SK-N-SH treated with all-trans-retinoic acid at 6 μM for 48 hours (cell line): Measurements from ENCODE around the gene NACAD.

Experiments used
- ATAC-seq: fragments of 200-7000 bp; cut with Tn5 transposase; 3 replicates; pipeline ENCODE4 v1.9.1; 2020; ENCODE audit warnings: mild to moderate bottlenecking, moderate library complexity
- ARNTL ChIP-seq: fragments of 450-650 bp; formaldehyde crosslinking; IDR thresholded peaks from 2 replicates; pipeline ENCODE4 v1.5.0; 2020; ENCODE audit warnings: low read depth, mild to moderate bottlenecking, moderate library complexity, borderline replicate concordance
- BACH2 ChIP-seq: fragments of 250-450 bp; sonication (Bioruptor Pico); IDR thresholded peaks from 2 replicates; pipeline ENCODE4 v1.9.0; 2021; ENCODE audit warnings: mild to moderate bottlenecking, borderline replicate concordance
- CREB5 ChIP-seq: fragments of 250-450 bp; sonication (Bioruptor Pico); IDR thresholded peaks from 2 replicates; pipeline ENCODE4 v1.5.1; 2020; ENCODE audit warnings: low read depth, mild to moderate bottlenecking, moderate library complexity
- CSRNP3 ChIP-seq: fragments of 250-450 bp; sonication (Bioruptor Pico); IDR thresholded peaks from 2 replicates; pipeline ENCODE4 v1.5.1; 2021; ENCODE audit warnings: mild to moderate bottlenecking, moderate library complexity
- GLIS3 ChIP-seq: fragments of 250-450 bp; sonication (Bioruptor Pico); IDR thresholded peaks from 2 replicates; pipeline ENCODE4 v1.5.0; 2020; ENCODE audit warnings: mild to moderate bottlenecking, moderate library complexity
- OSR1 ChIP-seq: fragments of 250-450 bp; sonication (Bioruptor Pico); IDR thresholded peaks from 2 replicates; pipeline ENCODE4 v1.8.0; 2022; ENCODE audit warnings: moderate library complexity, mild to moderate bottlenecking, inconsistent platforms
- POU6F1 ChIP-seq: fragments of 250-450 bp; sonication (Bioruptor Pico); IDR thresholded peaks from 2 replicates; pipeline ENCODE4 v1.8.0; 2021; ENCODE audit warnings: low read depth, mild to moderate bottlenecking, moderate library complexity, borderline replicate concordance
- SNAI2 ChIP-seq: fragments of 250-450 bp; sonication (Bioruptor Pico); IDR thresholded peaks from 2 replicates; pipeline ENCODE4 v1.5.0; 2020; ENCODE audit warnings: mild to moderate bottlenecking, moderate library complexity
- TOX ChIP-seq: fragments of 250-450 bp; sonication (Bioruptor Pico); IDR thresholded peaks from 2 replicates; pipeline ENCODE4 v1.8.0; 2021; ENCODE audit warnings: mild to moderate bottlenecking, moderate library complexity, borderline replicate concordance
- TSHZ2 ChIP-seq: fragments of 250-450 bp; sonication (Bioruptor Pico); IDR thresholded peaks from 2 replicates; pipeline ENCODE4 v1.5.0; 2020; ENCODE audit warnings: mild to moderate bottlenecking, moderate library complexity
- ZC3H10 ChIP-seq: fragments of 250-450 bp; sonication (Bioruptor Pico); IDR thresholded peaks from 2 replicates; pipeline ENCODE4 v1.5.1; 2021; ENCODE audit warnings: mild to moderate bottlenecking, moderate library complexity
- ZFP3 ChIP-seq: fragments of 250-450 bp; sonication (Bioruptor Pico); IDR thresholded peaks from 2 replicates; pipeline ENCODE4 v1.5.0; 2020; ENCODE audit warnings: mild to moderate bottlenecking, moderate library complexity
- ZFP30 ChIP-seq: fragments of 450-650 bp; formaldehyde crosslinking; IDR thresholded peaks from 2 replicates; pipeline ENCODE4 v1.5.0; 2022; ENCODE audit warnings: mild to moderate bottlenecking, moderate library complexity
- ZNF565 ChIP-seq: fragments of 450-650 bp; formaldehyde crosslinking; conservative IDR thresholded peaks from 2 replicates; pipeline ENCODE4 v1.5.0; 2020; ENCODE audit warnings: low read depth, mild to moderate bottlenecking, moderate library complexity

Gene NACAD

GRCh38 chr7:45055594-45056219 lies 33.1 kb downstream of the NACAD start:
- TF ChIP-seq POU6F1 (CRISPR knock-in tag) = no peak
- TF ChIP-seq ZNF565 (CRISPR knock-in tag) = no peak
- TF ChIP-seq CSRNP3 (CRISPR knock-in tag) = no peak
- no peak for TF ChIP-seq TSHZ2
- no peak for TF ChIP-seq ZFP3
- TF ChIP-seq, all 23 proteins: peak for 0
- no peak for ATAC-seq

- ATAC-seq = no peak
- no peak for TF ChIP-seq OSR1
- TF ChIP-seq CREB5 (CRISPR knock-in tag) = no peak
- no peak for TF ChIP-seq POU6F1 (CRISPR knock-in tag)
- no peak for TF ChIP-seq GLIS3
- TF ChIP-seq TSHZ2 = no peak
- TF ChIP-seq ZFP30 (CRISPR knock-in tag) = no peak
- TF ChIP-seq ZC3H10 = no peak
- no peak for TF ChIP-seq TOX (CRISPR knock-in tag)
- TF ChIP-seq ZFP3 = no peak
- no peak for TF ChIP-seq ARNTL
- TF ChIP-seq BACH2 (CRISPR knock-in tag) = no peak
- TF ChIP-seq ZNF565 (CRISPR knock-in tag) = no peak
Observed at GRCh38 chr7:45055016-45055415, 33.8 kb downstream of the NACAD start.

GRCh38 chr7:45054442-45054841 lies 34.3 kb downstream of the NACAD start:
- no peak for ATAC-seq
- TF ChIP-seq TSHZ2 (no peak), GLIS3 (no peak), ZFP3 (no peak), SNAI2 (no peak), CREB5 (CRISPR knock-in tag) (no peak), CSRNP3 (CRISPR knock-in tag) (no peak), OSR1 (no peak), ZNF565 (CRISPR knock-in tag) (no peak), ZC3H10 (no peak), ZFP30 (CRISPR knock-in tag) (no peak)
